GM21423 (cell line): ENCODE results near the gene FABP3.

Source experiments
- ATAC-seq: cut with Tn5 transposase; IDR thresholded peaks from one replicate; pipeline ENCODE4 v1.9.1; 2021; ENCODE audit warnings: mild to moderate bottlenecking, moderate library complexity; ENCODE audit not compliant: unreplicated experiment

Gene FABP3

GRCh38 chr1:31373897-31374486, 1.1 kb upstream of the FABP3 start:
- no peak for ATAC-seq

GRCh38 chr1:31372751-31373055, 173 bp downstream of the FABP3 start:
- no peak for ATAC-seq

- ATAC-seq, result no peak
Measured at GRCh38 chr1:31372051-31372450, 825 bp downstream of the FABP3 start.

GRCh38 chr1:31371121-31371959, 1.5 kb downstream of the FABP3 start:
- ATAC-seq, result no peak

- ATAC-seq, result no peak
Measured at GRCh38 chr1:31370565-31370964, 2.3 kb downstream of the FABP3 start.

GRCh38 chr1:31370021-31370420, 2.9 kb downstream of the FABP3 start:
- ATAC-seq, result no peak

GRCh38 chr1:31368611-31369107, 4.2 kb downstream of the FABP3 start:
- no peak for ATAC-seq

- ATAC-seq, result no peak
Measured at GRCh38 chr1:31366796-31367195, 6.1 kb downstream of the FABP3 start.

- no peak for ATAC-seq
Measured at GRCh38 chr1:31364561-31365250, 8.2 kb downstream of the FABP3 start.

GRCh38 chr1:31362032-31362431, 10.8 kb downstream of the FABP3 start:
- ATAC-seq, result no peak

- ATAC-seq, result no peak
Measured at GRCh38 chr1:31361607-31362006, 11.3 kb downstream of the FABP3 start.

GRCh38 chr1:31356427-31356826, 16.4 kb downstream of the FABP3 start:
- no peak for ATAC-seq

- no peak for ATAC-seq
Measured at GRCh38 chr1:31354283-31354682, 18.6 kb downstream of the FABP3 start.

GRCh38 chr1:31348449-31348848, 24.4 kb downstream of the FABP3 start:
- peak; percentile 67 for ATAC-seq

- ATAC-seq, result no peak
Measured at GRCh38 chr1:31346785-31347184, 26.1 kb downstream of the FABP3 start.

- ATAC-seq, result no peak
Measured at GRCh38 chr1:31345635-31346034, 27.2 kb downstream of the FABP3 start.

GRCh38 chr1:31344503-31344902, 28.4 kb downstream of the FABP3 start:
- ATAC-seq, result no peak

GRCh38 chr1:31336687-31337467, 36.0 kb downstream of the FABP3 start:
- ATAC-seq, result no peak

- ATAC-seq, result no peak
Measured at GRCh38 chr1:31335007-31335406, 37.9 kb downstream of the FABP3 start.

- no peak for ATAC-seq
Measured at GRCh38 chr1:31327381-31327780, 45.5 kb downstream of the FABP3 start.

GRCh38 chr1:31326461-31326860, 46.4 kb downstream of the FABP3 start:
- no peak for ATAC-seq
